Chondrocyte (in vitro differentiated cells): ENCODE results near the gene TXNDC15. TPM values are rescaled to one million over a fixed set of nuclear protein-coding genes. Genes with fewer than 3 reads are reported as not detected.
A peak's percentile ranks its signal among the peaks of the same experiment; 100 is the strongest.

Experiments used
- DNase-seq: peaks from one replicate; pipeline ENCODE4 v3.0.0; 2021; ENCODE audit warnings: mixed read lengths, low spot score
- H3K27ac Mint-ChIP-seq: one replicate; pipeline ENCODE4 v1.8.0; 2021; ENCODE audit warnings: mild to moderate bottlenecking, moderate library complexity, mixed read lengths; ENCODE audit not compliant: unreplicated experiment
- H3K27me3 Mint-ChIP-seq: 2 replicates; pipeline ENCODE4 v1.8.0; 2021; ENCODE audit warnings: low read depth, mixed read lengths
- H3K36me3 Mint-ChIP-seq: 2 replicates; pipeline ENCODE4 v1.8.0; 2021; ENCODE audit warnings: low read depth, mixed read lengths
- H3K4me1 Mint-ChIP-seq: 2 replicates; pipeline ENCODE4 v1.8.0; 2021; ENCODE audit warnings: low read depth, mild to moderate bottlenecking, mixed read lengths
- H3K4me3 Mint-ChIP-seq: one replicate; pipeline ENCODE4 v1.8.0; 2021; ENCODE audit warnings: mild to moderate bottlenecking, moderate library complexity, mixed read lengths; ENCODE audit not compliant: unreplicated experiment
- H3K9me3 Mint-ChIP-seq: 2 replicates; pipeline ENCODE4 v1.8.0; 2021; ENCODE audit warnings: low read depth, mixed read lengths
- CTCF ChIP-seq: fragments of 200-600 bp; sonication (generic); IDR thresholded peaks from 2 replicates; pipeline ENCODE4 v1.5.0; 2021; ENCODE audit warnings: antibody characterized with exemption, mild to moderate bottlenecking, moderate library complexity
- long read RNA-seq: library from polyadenylated mRNA; stranded (forward); transcript quantifications from one replicate; pipeline ENCODE4 v2.0.0, GENCODE V29; 2021
- total RNA-seq: library from RNA; stranded (reverse); gene quantifications from 3 replicates; pipeline ENCODE4 v1.2.1, GENCODE V29; 2021

The TXNDC15 gene
- 73.0 to 102 TPM (median 79.9 TPM) in 3 replicates for total RNA-seq
- long read RNA-seq, transcript TXNDC15-201 (5 exons, 3,548 nt) = major isoform, 41 of 49 reads
- long read RNA-seq, partial matches to known transcripts = 0 of 49 reads
- long read RNA-seq, other reads (novel, unspliced or antisense) = 8 of 49 reads

GRCh38 chr5:134873987-134874830, at the start of gene TXNDC15:
Gene TXNDC15, plus strand, starts transcription at chr5:134874371. Its CDS starts 57 bp downstream, at chr5:134874428.
- peak; percentile 95 for DNase-seq
- TF ChIP-seq CTCF = peak; percentile 11
- Mint-ChIP-seq H3K4me1 (peaks cover 20% of the 10 kb centered on the region), H3K36me3 (peaks cover 4% of the 10 kb centered on the region), H3K9me3 (no peaks in the 10 kb centered on the region), H3K27ac (peak within 1 kb of the TSS; percentile 99), H3K4me3 (peak within 1 kb of the TSS; percentile 95), H3K27me3 (no peaks in the 10 kb centered on the region)

GRCh38 chr5:134824681-134825080, 49.5 kb upstream of the TXNDC15 start:
- no peaks in the 10 kb centered on the region for H3K27me3 Mint-ChIP-seq
- H3K9me3 Mint-ChIP-seq = no peaks in the 10 kb centered on the region
- H3K27ac Mint-ChIP-seq = no peak overlapping the region
- H3K36me3 Mint-ChIP-seq = peaks cover 3% of the 10 kb centered on the region
- no peaks in the 10 kb centered on the region for H3K4me1 Mint-ChIP-seq
- TF ChIP-seq CTCF = no peak
- DNase-seq = no peak
- no peak overlapping the region for H3K4me3 Mint-ChIP-seq

- Mint-ChIP-seq H3K36me3 (peaks cover 2% of the 10 kb centered on the region), H3K27me3 (no peaks in the 10 kb centered on the region), H3K27ac (no peak overlapping the region), H3K9me3 (no peaks in the 10 kb centered on the region), H3K4me1 (no peaks in the 10 kb centered on the region), H3K4me3 (no peak overlapping the region)
- no peak for DNase-seq
- no peak for TF ChIP-seq CTCF
Measured at GRCh38 chr5:134825212-134825611, 49.0 kb upstream of the TXNDC15 start.

- peak overlapping the region; percentile 82 for H3K27ac Mint-ChIP-seq
- H3K9me3 Mint-ChIP-seq = no peaks in the 10 kb centered on the region
- peaks cover 36% of the 10 kb centered on the region for H3K4me1 Mint-ChIP-seq
- no peaks in the 10 kb centered on the region for H3K27me3 Mint-ChIP-seq
- no peak for DNase-seq
- H3K36me3 Mint-ChIP-seq = peaks cover 3% of the 10 kb centered on the region
- TF ChIP-seq CTCF = no peak
- no peak overlapping the region for H3K4me3 Mint-ChIP-seq
Measured at GRCh38 chr5:134833340-134834032, 40.7 kb upstream of the TXNDC15 start.

- H3K27ac Mint-ChIP-seq = no peak overlapping the region
- H3K27me3 Mint-ChIP-seq = no peaks in the 10 kb centered on the region
- H3K9me3 Mint-ChIP-seq = no peaks in the 10 kb centered on the region
- H3K36me3 Mint-ChIP-seq = peaks cover 8% of the 10 kb centered on the region
- DNase-seq = no peak
- no peak for TF ChIP-seq CTCF
- H3K4me1 Mint-ChIP-seq = peaks cover 36% of the 10 kb centered on the region
- H3K4me3 Mint-ChIP-seq = no peak overlapping the region
Measured at GRCh38 chr5:134835623-134836022, 38.5 kb upstream of the TXNDC15 start.
